Measurements from ENCODE around the gene MSANTD2.

MSANTD2 gene

GRCh38 chr11:124798991-124799347 is 1.2 kb downstream of the MSANTD2 start:
- H3K4me3 ChIP-seq (ENCODE audit: control insufficient read depth, low read depth, low read length) = peak overlapping the region; percentile 73
- TF ChIP-seq CTCF (conservative IDR thresholded peaks at IDR 0.05; ENCODE audit: control insufficient read depth, insufficient read depth, low read depth, low read length) = no peak
- DNase-seq (ENCODE audit: low read depth) = peak; percentile 76

- no peak for TF ChIP-seq CTCF (conservative IDR thresholded peaks at IDR 0.05; ENCODE audit: control insufficient read depth, insufficient read depth, low read depth, low read length)
- DNase-seq (ENCODE audit: low read depth) = no peak
- H3K4me3 ChIP-seq (ENCODE audit: control insufficient read depth, low read depth, low read length) = no peak overlapping the region
These were observed 3.9 kb downstream of the MSANTD2 start for GRCh38 chr11:124796312-124796711.

- DNase-seq (ENCODE audit: low read depth) = peak; percentile 62
- TF ChIP-seq CTCF (conservative IDR thresholded peaks at IDR 0.05; ENCODE audit: control insufficient read depth, insufficient read depth, low read depth, low read length) = peak; percentile 77
These were observed 6.5 kb downstream of the MSANTD2 start for GRCh38 chr11:124793466-124794278.

GRCh38 chr11:124791626-124792341 is 8.4 kb downstream of the MSANTD2 start:
- TF ChIP-seq CTCF (conservative IDR thresholded peaks at IDR 0.05; ENCODE audit: control insufficient read depth, insufficient read depth, low read depth, low read length) = no peak
- peak; percentile 44 for DNase-seq (ENCODE audit: low read depth)
- no peak overlapping the region for H3K4me3 ChIP-seq (ENCODE audit: control insufficient read depth, low read depth, low read length)

More at GRCh38 chr11:124793466-124794278, 6.5 kb downstream of the MSANTD2 start:
- H3K4me3 ChIP-seq (ENCODE audit: control insufficient read depth, low read depth, low read length) = no peak overlapping the region

- TF ChIP-seq CTCF (conservative IDR thresholded peaks at IDR 0.05; ENCODE audit: control insufficient read depth, insufficient read depth, low read depth, low read length) = no peak
- peak; percentile 40 for DNase-seq (ENCODE audit: low read depth)
These were observed 11.7 kb downstream of the MSANTD2 start for GRCh38 chr11:124788521-124788920.

GRCh38 chr11:124784051-124784450 is 16.2 kb downstream of the MSANTD2 start:
- H3K4me3 ChIP-seq (ENCODE audit: control insufficient read depth, low read depth, low read length) = no peak overlapping the region
- TF ChIP-seq CTCF (conservative IDR thresholded peaks at IDR 0.05; ENCODE audit: control insufficient read depth, insufficient read depth, low read depth, low read length) = no peak
- no peak for DNase-seq (ENCODE audit: low read depth)

More at GRCh38 chr11:124788521-124788920, 11.7 kb downstream of the MSANTD2 start:
- no peak overlapping the region for H3K4me3 ChIP-seq (ENCODE audit: control insufficient read depth, low read depth, low read length)
